Measurements from ENCODE around the gene SRGAP3.

Gene SRGAP3

DNA sequence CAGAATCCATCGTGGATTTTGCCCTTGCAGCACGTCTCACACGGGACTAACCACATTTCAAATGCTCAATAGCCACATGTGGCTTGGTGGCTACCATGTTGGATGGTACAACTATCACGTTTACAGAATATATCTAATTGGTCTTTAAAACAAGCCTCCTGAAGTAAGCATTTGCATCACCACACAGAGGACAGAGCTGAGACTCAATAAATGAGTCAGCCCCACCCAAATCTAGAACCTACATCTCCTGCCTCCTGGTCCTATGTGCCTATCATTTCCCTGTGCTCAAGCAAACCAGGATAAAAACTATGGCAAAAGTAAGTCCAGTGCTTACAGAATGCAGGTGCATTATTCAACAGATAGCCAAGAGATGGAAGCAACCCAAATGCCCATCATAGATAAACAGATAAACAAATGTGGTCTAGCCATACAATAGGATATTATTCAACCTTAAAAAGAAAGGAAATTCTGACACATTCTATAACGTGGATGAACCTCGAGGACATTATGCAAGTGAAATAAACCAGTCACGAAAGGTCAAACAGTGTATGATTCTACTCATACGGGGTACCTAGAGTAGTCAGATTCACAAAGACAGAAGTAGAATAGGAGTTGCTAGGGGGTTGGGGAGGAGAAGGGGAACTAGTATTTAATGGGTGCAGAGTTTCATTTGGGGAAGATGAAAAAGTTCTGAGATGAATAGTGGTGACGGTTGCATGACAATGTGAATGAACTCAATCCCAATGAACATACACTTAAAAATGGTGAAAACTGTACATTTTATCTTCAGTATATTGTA lies 43.9 kb downstream of the SRGAP3 start:
- TF ChIP-seq TOX (CRISPR knock-in tag; IDR thresholded peaks at IDR 0.05; ENCODE audit: borderline replicate concordance) (no peak), CSRNP3 (CRISPR knock-in tag; IDR thresholded peaks at IDR 0.05) (no peak), BACH2 (CRISPR knock-in tag; IDR thresholded peaks at IDR 0.05; ENCODE audit: borderline replicate concordance) (no peak), ZFP3 (CRISPR knock-in tag; IDR thresholded peaks at IDR 0.05) (no peak), PPARA (CRISPR knock-in tag; IDR thresholded peaks at IDR 0.05; ENCODE audit: borderline replicate concordance) (no peak), ISL1 (CRISPR knock-in tag; IDR thresholded peaks at IDR 0.05) (no peak)
- TF ChIP-seq, protein P1, sequence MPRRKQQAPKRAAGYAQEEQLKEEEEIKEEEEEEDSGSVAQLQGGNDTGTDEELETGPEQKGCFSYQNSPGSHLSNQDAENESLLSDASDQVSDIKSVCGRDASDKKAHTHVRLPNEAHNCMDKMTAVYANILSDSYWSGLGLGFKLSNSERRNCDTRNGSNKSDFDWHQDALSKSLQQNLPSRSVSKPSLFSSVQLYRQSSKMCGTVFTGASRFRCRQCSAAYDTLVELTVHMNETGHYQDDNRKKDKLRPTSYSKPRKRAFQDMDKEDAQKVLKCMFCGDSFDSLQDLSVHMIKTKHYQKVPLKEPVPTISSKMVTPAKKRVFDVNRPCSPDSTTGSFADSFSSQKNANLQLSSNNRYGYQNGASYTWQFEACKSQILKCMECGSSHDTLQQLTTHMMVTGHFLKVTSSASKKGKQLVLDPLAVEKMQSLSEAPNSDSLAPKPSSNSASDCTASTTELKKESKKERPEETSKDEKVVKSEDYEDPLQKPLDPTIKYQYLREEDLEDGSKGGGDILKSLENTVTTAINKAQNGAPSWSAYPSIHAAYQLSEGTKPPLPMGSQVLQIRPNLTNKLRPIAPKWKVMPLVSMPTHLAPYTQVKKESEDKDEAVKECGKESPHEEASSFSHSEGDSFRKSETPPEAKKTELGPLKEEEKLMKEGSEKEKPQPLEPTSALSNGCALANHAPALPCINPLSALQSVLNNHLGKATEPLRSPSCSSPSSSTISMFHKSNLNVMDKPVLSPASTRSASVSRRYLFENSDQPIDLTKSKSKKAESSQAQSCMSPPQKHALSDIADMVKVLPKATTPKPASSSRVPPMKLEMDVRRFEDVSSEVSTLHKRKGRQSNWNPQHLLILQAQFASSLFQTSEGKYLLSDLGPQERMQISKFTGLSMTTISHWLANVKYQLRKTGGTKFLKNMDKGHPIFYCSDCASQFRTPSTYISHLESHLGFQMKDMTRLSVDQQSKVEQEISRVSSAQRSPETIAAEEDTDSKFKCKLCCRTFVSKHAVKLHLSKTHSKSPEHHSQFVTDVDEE (CRISPR knock-in tag; IDR thresholded peaks at IDR 0.05): no peak
- ATAC-seq: no peak

- no peak for ATAC-seq
- TF ChIP-seq ZNF565 (CRISPR knock-in tag; conservative IDR thresholded peaks at IDR 0.05; ENCODE audit: low read depth) (no peak), ARNTL (CRISPR knock-in tag; IDR thresholded peaks at IDR 0.05; ENCODE audit: borderline replicate concordance, low read depth) (no peak), ZFP3 (CRISPR knock-in tag; IDR thresholded peaks at IDR 0.05) (no peak), SNAI2 (CRISPR knock-in tag; IDR thresholded peaks at IDR 0.05) (no peak)
- TF ChIP-seq, protein P1 (CRISPR knock-in tag; IDR thresholded peaks at IDR 0.05): no peak
Observed at GRCh38 chr3:9204253-9204992, 45.0 kb downstream of the SRGAP3 start.

GRCh38 chr3:9203317-9203716 lies 46.1 kb downstream of the SRGAP3 start:
- no peak for ATAC-seq
- TF ChIP-seq ISL1 (CRISPR knock-in tag; IDR thresholded peaks at IDR 0.05): no peak
- TF ChIP-seq, protein P2, sequence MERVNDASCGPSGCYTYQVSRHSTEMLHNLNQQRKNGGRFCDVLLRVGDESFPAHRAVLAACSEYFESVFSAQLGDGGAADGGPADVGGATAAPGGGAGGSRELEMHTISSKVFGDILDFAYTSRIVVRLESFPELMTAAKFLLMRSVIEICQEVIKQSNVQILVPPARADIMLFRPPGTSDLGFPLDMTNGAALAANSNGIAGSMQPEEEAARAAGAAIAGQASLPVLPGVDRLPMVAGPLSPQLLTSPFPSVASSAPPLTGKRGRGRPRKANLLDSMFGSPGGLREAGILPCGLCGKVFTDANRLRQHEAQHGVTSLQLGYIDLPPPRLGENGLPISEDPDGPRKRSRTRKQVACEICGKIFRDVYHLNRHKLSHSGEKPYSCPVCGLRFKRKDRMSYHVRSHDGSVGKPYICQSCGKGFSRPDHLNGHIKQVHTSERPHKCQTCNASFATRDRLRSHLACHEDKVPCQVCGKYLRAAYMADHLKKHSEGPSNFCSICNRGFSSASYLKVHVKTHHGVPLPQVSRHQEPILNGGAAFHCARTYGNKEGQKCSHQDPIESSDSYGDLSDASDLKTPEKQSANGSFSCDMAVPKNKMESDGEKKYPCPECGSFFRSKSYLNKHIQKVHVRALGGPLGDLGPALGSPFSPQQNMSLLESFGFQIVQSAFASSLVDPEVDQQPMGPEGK (CRISPR knock-in tag; IDR thresholded peaks at IDR 0.05; ENCODE audit: borderline replicate concordance): no peak
- no peak for TF ChIP-seq TCF4 (CRISPR knock-in tag; IDR thresholded peaks at IDR 0.05; ENCODE audit: borderline replicate concordance)
- TF ChIP-seq, protein P1 (CRISPR knock-in tag; IDR thresholded peaks at IDR 0.05): no peak
- TF ChIP-seq ZNF8 (CRISPR knock-in tag; IDR thresholded peaks at IDR 0.05): no peak
- no peak for TF ChIP-seq CSDC2 (CRISPR knock-in tag; IDR thresholded peaks at IDR 0.05)
- no peak for TF ChIP-seq SNAI2 (CRISPR knock-in tag; IDR thresholded peaks at IDR 0.05)
- TF ChIP-seq BACH2 (CRISPR knock-in tag; IDR thresholded peaks at IDR 0.05; ENCODE audit: borderline replicate concordance): no peak
- no peak for TF ChIP-seq ZNF70 (CRISPR knock-in tag; IDR thresholded peaks at IDR 0.05)
- TF ChIP-seq CREB5 (CRISPR knock-in tag; IDR thresholded peaks at IDR 0.05; ENCODE audit: low read depth): no peak
- TF ChIP-seq RARB (CRISPR knock-in tag; IDR thresholded peaks at IDR 0.05): no peak
